CMK (cell line): ENCODE measurements around the gene NXN.
"Not testable (repeated sequence)": the region's sequence is repeated elsewhere in the genome, so short reads cannot be mapped to it uniquely, and the experiment has no call there.

Experiments
- DNase-seq: peaks from one replicate; pipeline ENCODE4 v3.0.0-alpha.2; 2010; ENCODE audit warnings: low read depth

Gene NXN

DNA sequence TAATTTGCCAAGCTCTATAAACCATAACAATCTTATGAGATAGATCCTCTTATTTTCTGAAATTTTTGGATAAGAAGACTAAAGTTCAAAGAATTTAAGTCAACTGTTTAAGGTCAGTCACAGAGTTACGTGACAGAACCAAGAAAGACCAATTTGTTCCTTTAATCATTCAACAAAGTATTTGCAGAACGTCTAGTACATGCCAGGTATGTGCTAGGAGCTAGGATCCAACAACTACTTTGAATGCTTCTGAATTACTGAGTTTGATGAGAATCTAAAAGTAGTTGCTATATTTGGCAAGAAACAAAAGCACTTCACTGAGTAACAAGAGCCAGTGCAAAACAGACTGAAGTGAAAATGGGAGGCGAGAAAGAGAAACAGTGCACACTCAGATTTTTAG, 212.5 kb downstream of the NXN start:
- no peak for DNase-seq

DNA sequence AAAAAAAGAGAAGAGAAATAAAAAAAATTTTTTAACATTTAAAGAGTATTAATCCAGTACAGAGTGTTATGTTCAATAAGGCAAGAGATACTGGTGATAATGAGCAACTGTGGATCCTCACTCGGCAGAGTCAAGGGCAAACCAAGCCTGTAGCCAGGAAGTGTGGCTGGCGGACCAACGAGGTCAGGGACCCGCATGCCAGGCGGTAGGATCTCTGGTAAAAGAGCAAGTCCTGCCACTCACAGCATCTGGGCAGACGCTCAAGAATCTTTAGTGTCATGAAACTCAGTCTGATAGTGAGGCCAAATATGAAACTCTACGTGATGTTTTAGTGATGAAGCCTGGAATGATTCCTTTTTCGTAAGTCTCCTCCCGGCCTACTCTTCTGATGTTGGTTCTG, 219.2 kb downstream of the NXN start:
- DNase-seq = no peak

DNA sequence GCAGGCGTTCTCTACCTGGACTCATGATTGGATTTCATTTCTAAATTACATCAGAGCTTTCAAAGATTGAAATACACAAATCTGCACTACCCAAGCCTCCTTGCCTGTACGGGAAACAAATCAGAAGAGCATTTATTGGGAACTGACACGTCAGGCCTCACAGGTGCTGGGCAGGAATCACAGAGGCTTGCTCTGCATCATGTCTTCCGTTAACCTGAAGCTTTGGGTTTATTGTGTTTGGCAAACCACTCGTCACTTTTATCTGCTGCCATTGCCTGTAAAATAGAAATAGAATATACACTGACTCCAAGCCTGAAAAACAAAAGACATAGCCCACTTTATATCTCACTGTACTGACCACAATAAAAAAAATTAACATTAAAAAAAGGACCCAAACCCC, 219.6 kb downstream of the NXN start:
- DNase-seq = no peak

DNA sequence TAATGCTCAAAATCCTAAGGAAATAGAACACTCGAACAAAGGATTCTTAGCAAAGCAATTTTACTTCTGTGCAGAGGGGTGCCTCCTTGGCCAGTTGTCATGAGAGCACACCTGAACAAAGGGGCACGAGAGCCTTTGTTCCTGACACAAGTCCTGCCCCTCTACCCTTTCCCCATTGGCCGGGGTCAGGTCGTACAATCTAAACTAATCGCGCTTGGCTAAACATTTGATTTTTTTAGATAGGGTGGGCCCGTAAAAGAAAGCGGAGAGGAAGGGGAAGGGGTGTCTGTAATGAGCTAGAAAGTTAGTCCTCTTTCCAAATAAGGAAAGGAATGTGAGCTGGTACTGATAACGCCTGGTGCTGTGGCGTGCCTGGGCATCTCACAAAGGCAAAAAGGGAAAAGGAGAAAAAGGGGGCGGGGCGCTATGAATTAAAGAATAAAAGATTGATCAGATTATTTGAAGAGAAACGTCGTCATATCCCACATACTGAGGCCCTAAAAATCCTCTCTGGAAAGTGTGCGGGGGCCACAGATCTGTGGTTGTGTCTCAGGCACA, 223.5 kb downstream of the NXN start:
- DNase-seq = not testable (repeated sequence)

DNA sequence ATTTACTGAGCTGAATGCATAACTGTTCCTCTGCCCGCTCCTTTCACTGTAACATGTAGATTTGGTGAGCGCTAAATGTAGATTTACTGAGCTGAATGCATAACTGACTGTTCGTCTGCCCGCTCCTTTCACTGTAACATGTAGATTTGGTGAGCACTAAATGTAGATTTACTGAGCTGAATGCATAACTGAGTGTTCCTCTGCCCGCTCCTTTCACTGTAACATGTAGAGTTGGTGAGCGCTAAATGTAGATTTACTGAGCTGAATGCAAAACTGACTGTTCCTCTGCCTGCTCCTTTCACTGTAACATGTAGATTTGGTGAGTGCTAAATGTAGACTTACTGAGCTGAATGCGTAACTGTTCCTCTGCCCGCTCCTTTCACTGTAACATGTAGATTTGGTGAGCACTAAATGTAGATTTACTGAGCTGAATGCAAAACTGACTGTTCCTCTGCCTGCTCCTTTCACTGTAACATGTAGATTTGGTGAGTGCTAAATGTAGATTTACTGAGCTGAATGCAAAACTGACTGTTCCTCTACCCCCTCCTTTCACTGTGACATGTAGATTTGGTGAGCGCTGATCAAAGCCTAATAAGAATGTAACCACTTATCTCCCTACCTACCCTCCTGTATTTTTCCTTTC, 224.1 kb downstream of the NXN start:
- not testable (repeated sequence) for DNase-seq

DNA sequence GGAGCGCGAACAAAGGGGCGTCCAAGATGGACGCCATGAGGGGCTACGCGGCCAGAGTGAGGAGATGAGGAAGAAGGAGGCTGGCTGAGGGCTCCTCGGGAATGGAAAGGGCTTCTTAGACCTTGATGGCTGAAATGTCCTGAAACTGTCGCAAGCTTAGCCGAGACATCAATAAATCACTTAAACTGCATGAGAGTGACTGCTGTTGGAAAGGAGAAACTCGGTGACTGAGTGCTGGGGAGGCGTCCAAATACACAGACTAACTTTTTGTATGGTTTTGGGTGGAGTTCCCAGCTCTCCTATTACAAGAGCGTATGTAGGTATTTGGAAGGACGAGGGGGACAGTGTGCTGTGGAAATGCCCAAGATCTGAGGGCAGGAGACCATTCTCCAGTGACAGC, 226.2 kb downstream of the NXN start:
- DNase-seq = no peak

DNA sequence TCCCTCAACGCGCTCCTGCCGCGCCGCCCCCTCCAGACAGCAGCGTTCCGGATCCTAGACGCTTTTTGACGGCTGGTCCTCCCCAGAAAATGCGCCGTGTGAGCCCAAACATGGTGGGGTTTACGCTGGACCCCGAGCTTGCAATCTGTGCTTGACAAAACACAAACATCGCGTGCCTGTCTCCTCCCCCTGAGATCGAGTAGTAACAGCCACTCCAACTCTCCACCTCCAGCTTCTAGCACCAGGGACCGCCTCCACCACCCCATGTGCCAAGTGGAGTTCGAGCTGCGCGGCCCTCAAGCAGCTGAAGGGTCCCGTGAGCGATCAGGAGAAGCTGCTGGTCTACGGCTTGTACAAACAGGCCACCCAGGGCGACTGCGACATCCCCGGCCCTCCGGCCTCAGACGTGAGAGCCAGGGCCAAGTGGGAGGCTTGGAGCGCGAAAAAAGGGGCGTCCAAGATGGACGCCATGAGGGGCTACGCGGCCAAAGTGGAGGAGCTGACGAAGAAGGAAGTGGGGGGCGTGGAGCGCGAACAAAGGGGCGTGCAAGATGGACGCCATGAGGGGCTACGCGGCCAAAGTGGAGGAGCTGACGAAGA, 226.9 kb downstream of the NXN start:
- no peak for DNase-seq

DNA sequence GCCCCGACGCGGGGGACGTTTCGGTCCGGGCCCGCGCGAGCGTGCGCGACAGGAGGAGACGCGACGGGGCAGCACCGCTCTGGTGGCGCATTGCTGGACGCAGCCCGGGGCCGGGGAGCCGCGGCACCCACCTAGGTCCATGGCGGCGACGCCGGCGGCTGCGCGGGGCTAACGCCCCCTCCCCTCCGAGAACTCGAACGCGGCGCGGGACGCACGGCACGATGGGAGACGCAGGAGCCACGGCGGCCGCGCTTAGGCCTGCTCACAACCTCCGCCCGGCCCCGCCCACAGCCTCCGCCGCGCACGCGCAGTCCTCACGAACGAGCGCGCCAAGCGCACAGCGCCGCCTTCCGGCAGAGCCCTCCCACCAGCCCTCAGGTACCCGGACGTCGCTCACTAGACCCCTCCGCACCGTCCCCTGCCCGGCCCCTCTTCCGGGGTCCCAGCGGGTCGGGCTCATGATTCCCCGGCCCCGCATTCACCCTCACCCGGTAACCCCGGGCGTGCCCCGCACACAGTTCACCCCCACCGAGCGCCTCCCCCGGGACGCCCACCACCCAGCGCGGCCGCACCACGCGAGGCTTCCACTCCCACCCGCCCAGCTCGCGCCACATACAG, 227.5 kb downstream of the NXN start, which contains the start of gene GEMIN4:
Gene GEMIN4 (minus strand): TSS at position 263 of the 618 bp plus-strand sequence. CDS start 122 bp downstream, at position 141.
- DNase-seq = peak; percentile 73

DNA sequence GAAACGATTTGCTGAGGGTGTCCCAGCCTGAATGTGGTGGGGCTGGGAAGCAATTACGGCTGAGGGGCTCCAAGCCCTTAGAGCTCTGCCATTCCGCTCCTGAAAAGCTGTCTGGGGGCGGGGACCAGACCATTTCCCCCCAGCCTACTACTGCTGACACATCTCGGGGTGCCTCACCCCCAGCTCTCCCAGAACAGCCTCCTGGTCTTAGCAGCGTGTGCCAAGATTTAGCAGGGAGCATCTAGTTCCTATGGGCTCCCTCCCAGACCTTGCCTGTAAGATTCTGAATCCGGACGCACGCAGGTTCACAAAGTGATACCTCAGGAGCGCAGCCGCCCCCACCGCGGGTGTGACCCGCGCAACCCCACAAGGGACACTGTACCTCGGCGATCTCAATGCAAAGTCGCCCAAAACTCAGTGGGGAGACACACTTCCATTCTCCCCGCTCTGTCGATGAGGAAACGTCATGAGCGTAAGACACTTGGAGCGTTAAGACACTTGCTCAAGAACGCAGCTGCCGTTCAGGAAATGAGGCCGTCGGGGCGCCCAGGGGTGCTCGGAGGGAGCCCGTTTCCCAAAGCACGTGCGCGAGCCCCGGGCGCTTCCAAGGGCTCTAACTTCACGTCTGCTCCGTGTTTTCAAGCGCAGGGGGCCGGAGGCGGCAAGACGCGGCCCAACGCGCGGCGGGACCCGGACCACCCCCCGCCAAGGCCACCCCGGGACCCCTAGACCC, 228.1 kb downstream of the NXN start:
- no peak for DNase-seq

DNA sequence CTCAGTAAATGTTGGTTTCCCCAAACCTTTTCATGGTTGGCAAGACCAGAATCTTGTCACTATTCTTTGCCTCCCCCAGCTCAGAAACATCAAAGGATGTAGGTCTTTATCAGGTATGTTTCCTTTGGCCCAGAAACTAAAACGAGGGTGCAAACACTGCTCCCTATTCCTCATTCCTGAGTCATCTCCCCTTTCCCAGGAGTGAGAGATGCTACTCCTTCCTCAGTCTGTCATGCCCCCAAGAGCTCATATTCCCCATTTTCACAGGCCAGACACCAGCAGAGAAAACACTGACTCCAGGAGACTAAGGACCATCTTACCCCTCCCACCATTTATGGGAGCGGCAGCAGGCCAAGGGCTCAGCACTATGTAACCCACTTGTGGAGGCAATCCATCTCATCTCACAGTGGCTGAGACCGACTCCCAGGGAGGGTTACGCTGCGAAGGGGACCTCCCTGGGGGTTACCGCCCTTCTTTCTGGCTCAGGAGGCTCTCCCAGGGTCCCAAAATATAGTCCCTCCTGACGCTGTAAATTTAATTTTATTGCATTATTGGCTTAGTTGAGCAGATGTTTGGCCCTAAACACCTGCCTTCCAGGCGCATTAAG, 229.0 kb downstream of the NXN start:
- no peak for DNase-seq

DNA sequence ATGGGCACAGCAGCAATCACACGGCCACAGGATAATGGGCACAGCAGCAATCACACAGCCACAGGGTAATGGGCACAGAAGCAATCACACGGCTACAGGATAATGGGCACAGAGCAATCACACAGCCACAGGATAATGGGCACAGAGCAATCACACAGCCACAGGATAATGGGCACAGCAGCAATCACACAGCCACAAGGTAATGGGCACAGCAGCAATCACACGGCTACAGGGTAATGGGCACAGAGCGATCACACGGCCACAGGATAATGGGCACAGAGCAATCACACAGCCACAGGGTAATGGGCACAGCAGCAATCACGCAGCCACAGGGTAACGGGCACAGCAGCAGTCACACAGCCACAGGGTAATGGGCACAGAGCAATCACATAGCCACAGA, 230.2 kb downstream of the NXN start:
- DNase-seq = not testable (repeated sequence)
